ENCODE data around the gene KIAA0825. TPM values are rescaled to one million over a fixed set of nuclear protein-coding genes. Genes with fewer than 3 reads are reported as not detected.

Gene KIAA0825
- total and polyA plus RNA-seq, 2 donors, result 0.87 to 3.1 TPM

DNA sequence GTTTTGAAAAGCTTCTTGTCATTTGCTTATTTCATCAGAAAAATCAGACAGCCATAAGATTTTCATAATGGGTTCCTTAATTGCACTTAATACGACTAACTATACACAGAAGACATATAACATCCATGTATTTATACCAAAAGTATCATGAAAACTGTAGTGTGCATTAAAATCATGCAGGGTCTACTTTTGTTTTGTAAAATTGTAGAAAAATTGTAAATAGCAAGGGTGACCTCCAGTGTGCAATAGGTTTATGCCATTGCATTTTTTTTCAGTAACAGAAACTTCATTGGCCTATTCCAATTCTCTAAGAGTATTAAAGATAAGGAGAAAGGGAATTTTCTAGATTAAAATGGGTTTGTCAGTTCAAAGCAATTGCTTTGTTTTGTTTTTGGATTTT, 307.6 kb downstream of the KIAA0825 start:
- no peaks in the 10 kb centered on the region for H3K36me3 ChIP-seq (ENCODE audit: control insufficient read depth in 2 of 2, insufficient read depth in 2 of 2, low read length in 1 of 2)
- no peak for DNase-seq (ENCODE audit: low read depth in 6 of 9, low spot score in 9 of 9)
- H3K4me3 ChIP-seq (ENCODE audit: low read length in 2 of 2), result no peak overlapping the region
- no peaks in the 10 kb centered on the region for H3K27me3 ChIP-seq (ENCODE audit: control insufficient read depth in 2 of 2, insufficient read depth in 1 of 2, low read length in 1 of 2)
- no peak overlapping the region for H3K27ac ChIP-seq (ENCODE audit: low read depth in 1 of 2, low read length in 1 of 2)
- no peaks in the 10 kb centered on the region for H3K9me3 ChIP-seq (ENCODE audit: control insufficient read depth in 2 of 2, insufficient read depth in 1 of 2, low read length in 1 of 2)
- no peaks in the 10 kb centered on the region for H3K4me1 ChIP-seq (ENCODE audit: control insufficient read depth in 2 of 2, insufficient read depth in 2 of 2, low read length in 2 of 2)
- WGBS, result 96% methylated on average over 1 of the region's 1 CpG

DNA sequence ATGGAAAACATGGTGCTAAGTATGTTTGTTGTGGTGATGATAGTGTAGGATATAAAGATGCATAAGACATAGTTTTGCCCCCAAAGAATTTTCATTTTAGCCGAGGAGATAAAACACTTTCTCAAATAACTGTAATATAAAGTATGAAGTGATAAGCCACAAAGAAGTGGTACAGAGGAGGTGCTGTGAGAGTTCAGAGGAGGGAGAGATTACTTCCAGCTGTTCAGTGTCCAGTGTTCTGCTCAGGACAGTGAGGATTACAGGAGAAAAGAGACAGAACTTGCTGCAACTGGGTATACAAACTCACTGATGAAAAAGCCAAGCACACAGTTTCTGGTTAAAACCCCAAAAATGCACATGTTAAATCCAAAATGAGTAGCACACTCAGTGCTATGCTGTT, 309.3 kb downstream of the KIAA0825 start:
- 97% methylated on average over 1 of the region's 1 CpG for WGBS
- DNase-seq (ENCODE audit: low read depth in 6 of 9, low spot score in 9 of 9), result no peak
- no peak overlapping the region for H3K4me3 ChIP-seq (ENCODE audit: low read length in 2 of 2)
- H3K27me3 ChIP-seq (ENCODE audit: control insufficient read depth in 2 of 2, insufficient read depth in 1 of 2, low read length in 1 of 2), result no peaks in the 10 kb centered on the region
- H3K9me3 ChIP-seq (ENCODE audit: control insufficient read depth in 2 of 2, insufficient read depth in 1 of 2, low read length in 1 of 2), result no peaks in the 10 kb centered on the region
- no peak overlapping the region for H3K27ac ChIP-seq (ENCODE audit: low read depth in 1 of 2, low read length in 1 of 2)
- no peaks in the 10 kb centered on the region for H3K36me3 ChIP-seq (ENCODE audit: control insufficient read depth in 2 of 2, insufficient read depth in 2 of 2, low read length in 1 of 2)
- no peaks in the 10 kb centered on the region for H3K4me1 ChIP-seq (ENCODE audit: control insufficient read depth in 2 of 2, insufficient read depth in 2 of 2, low read length in 2 of 2)

DNA sequence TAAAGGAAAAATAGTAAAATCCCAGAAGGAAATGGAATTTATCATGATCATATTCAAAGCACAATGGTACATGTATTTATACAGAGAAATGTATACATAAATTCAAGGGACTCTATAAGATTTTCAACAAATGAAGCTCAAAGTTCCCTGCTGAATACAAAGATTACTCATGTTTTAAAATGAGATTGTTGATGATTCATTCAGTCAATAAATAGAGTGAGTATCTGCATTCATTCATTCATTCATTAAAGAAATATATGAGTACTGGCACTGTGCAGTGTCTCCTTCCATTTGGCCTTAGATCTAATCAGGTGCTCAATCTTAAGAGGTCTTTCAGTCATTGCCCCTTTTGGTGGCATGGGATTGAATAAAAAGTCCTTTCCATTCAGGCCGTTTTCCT, 310.0 kb downstream of the KIAA0825 start:
- Histone ChIP-seq H3K27me3 (ENCODE audit: control insufficient read depth in 2 of 2, insufficient read depth in 1 of 2, low read length in 1 of 2) (no peaks in the 10 kb centered on the region), H3K4me1 (ENCODE audit: control insufficient read depth in 2 of 2, insufficient read depth in 2 of 2, low read length in 2 of 2) (no peaks in the 10 kb centered on the region), H3K27ac (ENCODE audit: low read depth in 1 of 2, low read length in 1 of 2) (no peak overlapping the region), H3K9me3 (ENCODE audit: control insufficient read depth in 2 of 2, insufficient read depth in 1 of 2, low read length in 1 of 2) (no peaks in the 10 kb centered on the region), H3K36me3 (ENCODE audit: control insufficient read depth in 2 of 2, insufficient read depth in 2 of 2, low read length in 1 of 2) (no peaks in the 10 kb centered on the region), H3K4me3 (ENCODE audit: low read length in 2 of 2) (no peak overlapping the region)
- no peak for DNase-seq (ENCODE audit: low read depth in 6 of 9, low spot score in 9 of 9)
- 100% methylated on average over 1 of the region's 1 CpG for WGBS

DNA sequence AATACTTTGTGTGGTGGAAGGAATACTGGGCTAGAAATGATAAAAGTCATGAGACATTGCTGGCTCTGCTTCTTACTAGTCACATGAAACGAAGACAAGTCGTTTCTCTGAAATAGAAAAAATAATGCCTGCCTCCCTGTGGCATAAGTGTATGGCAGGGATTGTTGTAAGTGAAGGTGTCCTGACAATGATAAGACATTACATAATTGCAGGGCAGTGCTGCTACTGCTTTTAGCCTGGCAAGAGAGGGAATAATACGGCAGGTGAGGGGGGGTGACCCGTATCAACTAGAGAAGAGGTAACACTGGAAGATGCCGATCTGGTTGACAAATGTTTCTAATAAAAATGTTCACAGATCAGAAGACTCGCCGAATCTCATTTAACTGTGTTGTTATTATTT, 314.3 kb downstream of the KIAA0825 start:
- no peak for DNase-seq (ENCODE audit: low read depth in 6 of 9, low spot score in 9 of 9)
- Histone ChIP-seq H3K4me1 (ENCODE audit: control insufficient read depth in 2 of 2, insufficient read depth in 2 of 2, low read length in 2 of 2) (no peaks in the 10 kb centered on the region), H3K4me3 (ENCODE audit: low read length in 2 of 2) (no peak overlapping the region), H3K27me3 (ENCODE audit: control insufficient read depth in 2 of 2, insufficient read depth in 1 of 2, low read length in 1 of 2) (no peaks in the 10 kb centered on the region), H3K9me3 (ENCODE audit: control insufficient read depth in 2 of 2, insufficient read depth in 1 of 2, low read length in 1 of 2) (no peaks in the 10 kb centered on the region), H3K27ac (ENCODE audit: low read depth in 1 of 2, low read length in 1 of 2) (no peak overlapping the region), H3K36me3 (ENCODE audit: control insufficient read depth in 2 of 2, insufficient read depth in 2 of 2, low read length in 1 of 2) (no peaks in the 10 kb centered on the region)
- WGBS, result 98% methylated on average over 7 of the region's 7 CpGs

DNA sequence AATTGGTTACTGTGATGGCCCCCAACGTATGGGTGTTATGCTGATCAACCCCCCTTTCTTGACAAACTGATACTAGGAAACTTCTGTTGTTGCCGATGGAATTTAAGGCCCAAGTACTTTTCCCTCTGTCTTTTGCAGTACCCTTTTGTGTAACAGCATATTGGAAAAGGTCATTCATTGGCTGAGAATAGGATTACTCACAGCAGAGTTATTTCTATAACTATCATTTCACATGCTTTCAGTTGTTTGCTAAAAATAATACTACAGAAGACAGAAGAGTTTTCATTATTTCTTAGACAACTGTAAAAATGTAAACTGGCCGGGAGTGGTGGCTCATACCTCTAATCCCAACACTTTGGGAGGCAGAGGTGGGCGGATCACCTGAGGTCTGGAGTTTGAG, 329.5 kb downstream of the KIAA0825 start:
- no peaks in the 10 kb centered on the region for H3K27me3 ChIP-seq (ENCODE audit: control insufficient read depth in 2 of 2, insufficient read depth in 1 of 2, low read length in 1 of 2)
- H3K4me1 ChIP-seq (ENCODE audit: control insufficient read depth in 2 of 2, insufficient read depth in 2 of 2, low read length in 2 of 2), result no peaks in the 10 kb centered on the region
- no peak overlapping the region for H3K4me3 ChIP-seq (ENCODE audit: low read length in 2 of 2)
- no peaks in the 10 kb centered on the region for H3K36me3 ChIP-seq (ENCODE audit: control insufficient read depth in 2 of 2, insufficient read depth in 2 of 2, low read length in 1 of 2)
- H3K27ac ChIP-seq (ENCODE audit: low read depth in 1 of 2, low read length in 1 of 2), result no peak overlapping the region
- H3K9me3 ChIP-seq (ENCODE audit: control insufficient read depth in 2 of 2, insufficient read depth in 1 of 2, low read length in 1 of 2), result no peaks in the 10 kb centered on the region
- no peak for DNase-seq (ENCODE audit: low read depth in 6 of 9, low spot score in 9 of 9)
- WGBS, result 96% methylated on average over 4 of the region's 4 CpGs

DNA sequence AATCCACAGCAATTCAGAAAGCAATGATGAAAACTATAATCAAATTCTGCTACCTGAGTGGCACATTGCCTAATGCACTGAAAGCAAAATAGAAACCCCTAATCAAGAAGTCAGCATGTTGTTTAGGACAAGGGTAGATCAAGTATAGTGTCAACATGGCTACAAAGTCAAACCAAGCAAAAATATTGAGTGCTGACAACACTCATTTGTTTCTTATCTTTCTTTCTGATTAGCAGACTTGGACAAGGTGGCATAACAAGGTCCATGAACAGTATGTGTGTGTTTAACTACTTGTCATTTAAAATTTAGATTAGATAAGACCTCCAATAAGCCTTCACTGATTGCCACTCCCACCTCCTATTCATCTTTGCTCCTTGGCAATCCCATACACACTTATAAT, 332.4 kb downstream of the KIAA0825 start:
- Histone ChIP-seq H3K36me3 (ENCODE audit: control insufficient read depth in 2 of 2, insufficient read depth in 2 of 2, low read length in 1 of 2) (no peaks in the 10 kb centered on the region), H3K27me3 (ENCODE audit: control insufficient read depth in 2 of 2, insufficient read depth in 1 of 2, low read length in 1 of 2) (no peaks in the 10 kb centered on the region), H3K4me3 (ENCODE audit: low read length in 2 of 2) (no peak overlapping the region), H3K9me3 (ENCODE audit: control insufficient read depth in 2 of 2, insufficient read depth in 1 of 2, low read length in 1 of 2) (no peaks in the 10 kb centered on the region), H3K27ac (ENCODE audit: low read depth in 1 of 2, low read length in 1 of 2) (no peak overlapping the region), H3K4me1 (ENCODE audit: control insufficient read depth in 2 of 2, insufficient read depth in 2 of 2, low read length in 2 of 2) (no peaks in the 10 kb centered on the region)
- no peak for DNase-seq (ENCODE audit: low read depth in 6 of 9, low spot score in 9 of 9)

DNA sequence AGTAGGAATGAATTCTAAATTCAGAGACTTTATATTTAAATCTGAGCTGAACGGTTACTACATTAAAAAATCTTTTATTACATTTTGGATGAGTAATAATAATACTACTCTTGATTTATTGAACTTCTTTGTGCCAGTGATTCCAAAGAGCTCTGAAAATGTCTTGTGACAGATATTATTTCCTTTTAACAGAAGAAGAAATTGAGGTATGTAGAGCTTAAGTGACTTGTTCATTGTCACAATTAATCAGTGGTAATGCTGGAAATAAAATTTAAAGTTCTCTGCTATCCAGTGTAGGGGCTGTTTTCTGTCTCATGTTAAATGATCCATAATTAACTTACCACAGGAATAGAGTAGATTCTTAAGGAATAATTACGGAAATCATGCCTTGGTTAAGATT, 335.3 kb downstream of the KIAA0825 start:
- Histone ChIP-seq H3K27ac (ENCODE audit: low read depth in 1 of 2, low read length in 1 of 2) (no peak overlapping the region), H3K36me3 (ENCODE audit: control insufficient read depth in 2 of 2, insufficient read depth in 2 of 2, low read length in 1 of 2) (no peaks in the 10 kb centered on the region), H3K4me3 (ENCODE audit: low read length in 2 of 2) (no peak overlapping the region), H3K9me3 (ENCODE audit: control insufficient read depth in 2 of 2, insufficient read depth in 1 of 2, low read length in 1 of 2) (no peaks in the 10 kb centered on the region), H3K27me3 (ENCODE audit: control insufficient read depth in 2 of 2, insufficient read depth in 1 of 2, low read length in 1 of 2) (no peaks in the 10 kb centered on the region), H3K4me1 (ENCODE audit: control insufficient read depth in 2 of 2, insufficient read depth in 2 of 2, low read length in 2 of 2) (no peaks in the 10 kb centered on the region)
- over 99% methylated on average over 2 of the region's 2 CpGs for WGBS
- no peak for DNase-seq (ENCODE audit: low read depth in 6 of 9, low spot score in 9 of 9)

DNA sequence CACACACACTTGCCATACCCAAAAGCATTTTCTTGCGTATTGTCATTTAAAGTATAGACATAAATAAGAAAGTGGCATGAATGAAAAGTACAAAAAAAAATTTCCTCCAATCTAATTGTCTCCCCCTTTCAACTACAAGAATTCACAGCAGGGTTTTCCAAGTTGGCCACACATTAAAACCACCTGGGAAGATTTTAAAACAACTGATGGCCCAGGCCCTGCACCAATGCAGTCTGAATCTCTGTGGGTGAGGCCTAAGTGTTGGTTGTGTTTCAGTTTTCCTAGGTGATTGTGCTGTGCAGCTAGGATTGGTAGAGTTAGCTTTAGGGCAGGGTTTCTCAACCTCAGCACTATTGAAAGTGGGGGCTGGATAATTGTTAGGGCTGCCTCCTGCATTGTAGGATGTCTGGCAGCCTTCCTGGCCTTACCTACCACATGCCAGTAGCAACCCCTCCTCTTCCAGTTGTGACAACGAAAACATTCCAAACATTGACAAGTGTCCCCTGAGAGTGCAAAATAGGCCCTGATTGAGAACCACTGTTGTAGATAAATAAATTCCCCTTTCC, 337.1 kb downstream of the KIAA0825 start:
- DNase-seq (ENCODE audit: low read depth in 6 of 9, low spot score in 9 of 9), result no peak
- no peaks in the 10 kb centered on the region for H3K9me3 ChIP-seq (ENCODE audit: control insufficient read depth in 2 of 2, insufficient read depth in 1 of 2, low read length in 1 of 2)
- 99% methylated on average over 2 of the region's 2 CpGs for WGBS
- no peak overlapping the region for H3K27ac ChIP-seq (ENCODE audit: low read depth in 1 of 2, low read length in 1 of 2)
- no peak overlapping the region for H3K4me3 ChIP-seq (ENCODE audit: low read length in 2 of 2)
- no peaks in the 10 kb centered on the region for H3K4me1 ChIP-seq (ENCODE audit: control insufficient read depth in 2 of 2, insufficient read depth in 2 of 2, low read length in 2 of 2)
- H3K27me3 ChIP-seq (ENCODE audit: control insufficient read depth in 2 of 2, insufficient read depth in 1 of 2, low read length in 1 of 2), result no peaks in the 10 kb centered on the region
- no peaks in the 10 kb centered on the region for H3K36me3 ChIP-seq (ENCODE audit: control insufficient read depth in 2 of 2, insufficient read depth in 2 of 2, low read length in 1 of 2)

DNA sequence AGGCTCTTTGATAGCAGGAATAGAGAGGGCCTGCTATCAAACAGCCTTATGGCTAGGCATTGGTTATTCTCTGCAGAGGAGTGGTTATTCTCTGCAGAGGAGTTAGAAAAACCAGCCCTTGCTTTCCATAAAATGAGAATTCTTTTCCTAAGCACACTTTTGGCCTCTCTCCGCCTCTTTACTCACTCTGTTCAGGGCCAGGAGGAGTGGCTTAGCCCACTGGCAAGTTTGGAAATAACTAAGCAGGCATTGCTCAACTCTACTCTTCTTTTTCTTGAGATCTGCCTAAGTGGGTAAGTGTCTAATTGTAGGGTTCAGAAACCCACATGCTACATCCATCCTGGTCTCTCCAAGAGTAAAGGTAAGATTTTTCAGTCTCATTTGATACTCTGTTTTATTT, 341.7 kb downstream of the KIAA0825 start:
- Histone ChIP-seq H3K4me3 (ENCODE audit: low read length in 2 of 2) (no peak overlapping the region), H3K27ac (ENCODE audit: low read depth in 1 of 2, low read length in 1 of 2) (no peak overlapping the region), H3K27me3 (ENCODE audit: control insufficient read depth in 2 of 2, insufficient read depth in 1 of 2, low read length in 1 of 2) (no peaks in the 10 kb centered on the region), H3K4me1 (ENCODE audit: control insufficient read depth in 2 of 2, insufficient read depth in 2 of 2, low read length in 2 of 2) (no peaks in the 10 kb centered on the region), H3K36me3 (ENCODE audit: control insufficient read depth in 2 of 2, insufficient read depth in 2 of 2, low read length in 1 of 2) (no peaks in the 10 kb centered on the region), H3K9me3 (ENCODE audit: control insufficient read depth in 2 of 2, insufficient read depth in 1 of 2, low read length in 1 of 2) (no peaks in the 10 kb centered on the region)
- no peak for DNase-seq (ENCODE audit: low read depth in 6 of 9, low spot score in 9 of 9)
- 94% methylated on average over 1 of the region's 1 CpG for WGBS

DNA sequence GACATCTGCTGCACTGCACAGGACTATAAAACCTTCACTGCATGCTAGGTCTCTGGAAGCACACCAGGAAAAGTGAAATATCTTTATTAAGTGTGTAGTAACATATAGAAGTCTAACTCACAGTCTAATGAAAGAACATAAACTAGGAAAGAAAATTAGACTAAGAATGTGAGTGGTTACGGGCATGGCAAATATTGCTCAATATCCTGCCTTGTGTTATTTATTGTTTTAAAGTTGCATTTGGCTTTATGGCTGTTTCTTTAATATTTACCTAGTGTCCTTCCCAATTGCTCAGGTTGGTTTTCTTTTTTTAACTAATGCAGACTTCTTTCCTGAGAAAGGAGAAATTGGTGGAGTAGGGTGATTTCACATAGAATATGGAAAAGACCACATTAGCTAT, 342.4 kb downstream of the KIAA0825 start:
- no peak for DNase-seq (ENCODE audit: low read depth in 6 of 9, low spot score in 9 of 9)
- no peaks in the 10 kb centered on the region for H3K27me3 ChIP-seq (ENCODE audit: control insufficient read depth in 2 of 2, insufficient read depth in 1 of 2, low read length in 1 of 2)
- WGBS, result 98% methylated on average over 1 of the region's 1 CpG
- no peaks in the 10 kb centered on the region for H3K4me1 ChIP-seq (ENCODE audit: control insufficient read depth in 2 of 2, insufficient read depth in 2 of 2, low read length in 2 of 2)
- no peaks in the 10 kb centered on the region for H3K36me3 ChIP-seq (ENCODE audit: control insufficient read depth in 2 of 2, insufficient read depth in 2 of 2, low read length in 1 of 2)
- no peak overlapping the region for H3K4me3 ChIP-seq (ENCODE audit: low read length in 2 of 2)
- no peaks in the 10 kb centered on the region for H3K9me3 ChIP-seq (ENCODE audit: control insufficient read depth in 2 of 2, insufficient read depth in 1 of 2, low read length in 1 of 2)
- no peak overlapping the region for H3K27ac ChIP-seq (ENCODE audit: low read depth in 1 of 2, low read length in 1 of 2)

All from thymus (tissue), 11 donors.